IPS-11a (cell line): ENCODE results near the gene SEC22A.

ENCODE experiments used
- H3K4me3 ChIP-seq: one replicate; pipeline ENCODE4 v1.5.1; 2013; ENCODE audit warnings: low read depth, low read length, control low read depth

SEC22A gene

GRCh38 chr3:123201557-123202427, at the start of gene SEC22A:
Gene SEC22A (plus strand): TSS chr3:123201943. CDS start chr3:123209218, 7,275 bp downstream.
- H3K4me3 ChIP-seq = peak within 1 kb of the TSS; percentile 88

- H3K4me3 ChIP-seq = no peak overlapping the region
These were observed 49.1 kb upstream of the SEC22A start for GRCh38 chr3:123152687-123153086.

- no peak overlapping the region for H3K4me3 ChIP-seq
These were observed 48.4 kb upstream of the SEC22A start for GRCh38 chr3:123153125-123154019.

GRCh38 chr3:123154020-123154985, 47.4 kb upstream of the SEC22A start:
- no peak overlapping the region for H3K4me3 ChIP-seq

GRCh38 chr3:123155471-123156011, 46.2 kb upstream of the SEC22A start:
- no peak overlapping the region for H3K4me3 ChIP-seq

- no peak overlapping the region for H3K4me3 ChIP-seq
These were observed 45.3 kb upstream of the SEC22A start for GRCh38 chr3:123156276-123156995.

- no peak overlapping the region for H3K4me3 ChIP-seq
These were observed 44.5 kb upstream of the SEC22A start for GRCh38 chr3:123157209-123157597.

GRCh38 chr3:123157598-123158287, 44.0 kb upstream of the SEC22A start:
- H3K4me3 ChIP-seq = no peak overlapping the region

GRCh38 chr3:123158330-123158729, 43.4 kb upstream of the SEC22A start:
- no peak overlapping the region for H3K4me3 ChIP-seq

- H3K4me3 ChIP-seq = no peak overlapping the region
These were observed 42.8 kb upstream of the SEC22A start for GRCh38 chr3:123158899-123159390.

GRCh38 chr3:123159926-123160635, 41.7 kb upstream of the SEC22A start:
- no peak overlapping the region for H3K4me3 ChIP-seq

- no peak overlapping the region for H3K4me3 ChIP-seq
These were observed 40.6 kb upstream of the SEC22A start for GRCh38 chr3:123161167-123161566.

- no peak overlapping the region for H3K4me3 ChIP-seq
These were observed 38.6 kb upstream of the SEC22A start for GRCh38 chr3:123163141-123163540.

GRCh38 chr3:123165163-123165562, 36.6 kb upstream of the SEC22A start:
- H3K4me3 ChIP-seq = no peak overlapping the region

GRCh38 chr3:123167686-123168085, 34.1 kb upstream of the SEC22A start:
- no peak overlapping the region for H3K4me3 ChIP-seq

- H3K4me3 ChIP-seq = no peak overlapping the region
These were observed 33.6 kb upstream of the SEC22A start for GRCh38 chr3:123168122-123168521.

- H3K4me3 ChIP-seq = no peak overlapping the region
These were observed 33.1 kb upstream of the SEC22A start for GRCh38 chr3:123168605-123169004.

GRCh38 chr3:123169492-123169929, 32.2 kb upstream of the SEC22A start:
- no peak overlapping the region for H3K4me3 ChIP-seq
